PC-9 (cell line): ENCODE measurements around the gene GGT1. TPM values are rescaled to one million over a fixed set of nuclear protein-coding genes. Genes with fewer than 3 reads are reported as not detected.
"Not testable (repeated sequence)": the region's sequence is repeated elsewhere in the genome, so short reads cannot be mapped to it uniquely, and the experiment has no call there.

Source experiments
- Bru-seq: library from RNA; stranded (reverse); fragments of 400-500 nt; gene quantifications from one replicate; lab custom pipeline; 2021; lab: Mats Ljungman, UMichigan
- BruChase-seq, 2 experiments: library from RNA; stranded (reverse); fragments of 400-500 nt; gene quantifications; one replicate each; lab custom pipeline; 2021; lab: Mats Ljungman, UMichigan
- BruUV-seq: library from RNA; stranded (reverse); fragments of 400-500 nt; replicated peaks from 2 replicates; lab custom pipeline; 2021; lab: Mats Ljungman, UMichigan
- CTCF ChIA-PET: fragments of 300-600 bp; sonication (Branson Sonifier 250); formaldehyde crosslinking; loops from one replicate; lab custom pipeline; 2022; ENCODE audit warnings: antibody characterized with exemption; lab: Charles Lee
- POLR2A ChIA-PET: fragments of 300-600 bp; sonication (Branson Sonifier 250); formaldehyde crosslinking; loops from one replicate; lab custom pipeline; 2022; ENCODE audit warnings: antibody characterized with exemption; ENCODE audit not compliant: unreplicated experiment; lab: Charles Lee
- DNase-seq, 2 experiments: peaks; one replicate each; pipeline versions ENCODE4 v3.0.0 to v3.0.0-alpha.2; 2015 to 2022; ENCODE audit warnings: mixed read lengths in 1 of 2
- H2AFZ ChIP-seq: fragments of 200-600 bp; sonication (generic); 2 replicates; pipeline ENCODE4 v1.8.1; 2017; ENCODE audit warnings: antibody characterized with exemption
- H3F3A ChIP-seq: fragments of 200-600 bp; sonication (generic); 2 replicates; pipeline ENCODE4 v1.8.1; 2017; ENCODE audit warnings: antibody characterized with exemption, mild to moderate bottlenecking, low read depth; ENCODE audit not compliant: insufficient read depth
- H3K27ac ChIP-seq: fragments of 200-600 bp; sonication (generic); 2 replicates; pipeline ENCODE4 v1.6.1; 2016; ENCODE audit warnings: mixed run types
- H3K27me3 ChIP-seq: fragments of 200-600 bp; sonication (generic); 2 replicates; pipeline ENCODE4 v1.6.1; 2016; ENCODE audit warnings: low read depth, mixed run types; ENCODE audit not compliant: insufficient read depth
- H3K36me3 ChIP-seq: fragments of 200-600 bp; sonication (generic); 2 replicates; pipeline ENCODE4 v1.6.1; 2016; ENCODE audit warnings: low read depth, mixed run types
- H3K4me1 ChIP-seq: fragments of 200-600 bp; sonication (generic); replicated peaks from 2 replicates; pipeline ENCODE4 v1.6.1; 2016; ENCODE audit warnings: mixed run types; ENCODE audit not compliant: insufficient read depth
- H3K4me2 ChIP-seq: fragments of 200-600 bp; sonication (generic); 2 replicates; pipeline ENCODE4 v1.6.1; 2017; ENCODE audit warnings: mixed run types
- H3K4me3 ChIP-seq: fragments of 200-600 bp; sonication (generic); 2 replicates; pipeline ENCODE4 v1.6.1; 2016; ENCODE audit warnings: mixed run types
- H3K79me2 ChIP-seq: fragments of 200-600 bp; sonication (generic); 2 replicates; pipeline ENCODE4 v1.6.1; 2017; ENCODE audit warnings: low read depth, mixed run types
- H3K9me2 ChIP-seq: fragments of 200-600 bp; sonication (generic); 2 replicates; pipeline ENCODE4 v1.8.1; 2017; ENCODE audit warnings: mild to moderate bottlenecking; ENCODE audit not compliant: insufficient read depth
- H3K9me3 ChIP-seq: fragments of 200-600 bp; sonication (generic); 2 replicates; pipeline ENCODE4 v1.8.1; 2016; ENCODE audit warnings: low read depth; ENCODE audit not compliant: insufficient read depth
- H4K20me1 ChIP-seq: fragments of 200-600 bp; sonication (generic); 2 replicates; pipeline ENCODE4 v1.8.1; 2017; ENCODE audit not compliant: insufficient read depth
- CTCF ChIP-seq: fragments of 200-600 bp; sonication (generic); conservative IDR thresholded peaks from 2 replicates; pipeline ENCODE4 v1.6.1; 2017; ENCODE audit warnings: mixed run types, antibody characterized with exemption, mild to moderate bottlenecking, moderate library complexity
- EZH2 ChIP-seq: fragments of 200-600 bp; sonication (generic); IDR thresholded peaks from 2 replicates; pipeline ENCODE4 v1.8.0; 2017; ENCODE audit warnings: antibody characterized with exemption, low read depth
- intact Hi-C: fragments of 100-400 bp; cut with micrococcal nuclease; formaldehyde crosslinking; loops from one replicate; pipeline ENCODE4 v1.10.0; 2022; ENCODE audit not compliant: unreplicated experiment
- long read RNA-seq: library from polyadenylated mRNA; stranded (forward); transcript quantifications from one replicate; pipeline ENCODE4 v2.0.0, GENCODE V29; 2022
- total RNA-seq: library from RNA; stranded (reverse); gene quantifications from 2 replicates; pipeline ENCODE4 v1.2.3, GENCODE V29; 2021

Gene GGT1
- total RNA-seq: 7.4 and 10.2 TPM in 2 replicates
- percentile 28 among the genes with signal in this experiment for Bru-seq, nascent RNA
- percentile 33 among the genes with signal in this experiment for BruChase-seq, experiment 1, labeled RNA remaining after a 2-hour chase
- percentile 33 among the genes with signal in this experiment for BruChase-seq, experiment 2, labeled RNA remaining after a 6-hour chase
- long read RNA-seq, partial matches to known transcripts: 0 of 6 reads
- long read RNA-seq, other reads (novel, unspliced or antisense): 6 of 6 reads

GRCh38 chr22:24602847-24603769 is at the start of gene GGT1:
Gene GGT1 (plus strand): TSS chr22:24603193. CDS start chr22:24611082, 7,889 bp downstream.
- CTCF ChIA-PET, BruUV-seq, POLR2A ChIA-PET, H3F3A ChIP-seq, H4K20me1 ChIP-seq, intact Hi-C loops, H3K27ac ChIP-seq, DNase-seq, H3K9me2 ChIP-seq, H2AFZ ChIP-seq, H3K79me2 ChIP-seq, H3K9me3 ChIP-seq, H3K27me3 ChIP-seq, H3K4me3 ChIP-seq, H3K36me3 ChIP-seq: not testable (repeated sequence)
- peak within 1 kb of the TSS; percentile 66 for H3K4me2 ChIP-seq
- H3K4me1 ChIP-seq: peaks cover 20% of the 10 kb centered on the region

- Histone ChIP-seq H3K4me1 (peaks cover 20% of the 10 kb centered on the region), H3K79me2 (peaks cover 68% of the 10 kb centered on the region), H3K27me3 (no peaks in the 10 kb centered on the region), H3K36me3 (peaks cover 16% of the 10 kb centered on the region; the same call in 1 of the 2 replicates), H3K4me2 (peak overlapping the region; percentile 87), H3K9me2 (no peaks in the 10 kb centered on the region), H3F3A (0 out of 2 replicates have a peak, but pooled peaks cover 6% of the 10 kb centered on the region), H3K9me3 (no peaks in the 10 kb centered on the region), H4K20me1 (peaks cover 19% of the 10 kb centered on the region), H2AFZ (no peak overlapping the region; the same call in 1 of the 2 replicates), H3K27ac (no peak overlapping the region), H3K4me3 (peak overlapping the region; percentile 87)
- TF ChIP-seq CTCF: no peak
- TF ChIP-seq EZH2: no peak
- DNase-seq: no peak
- intact Hi-C loops: no loop called here
- POLR2A ChIA-PET: interaction anchor here (0.5 kb wide), 1 partner anchor 404 kb away, joined by 30 read pairs; no protein-coding TSS in a partner anchor
- no TSS peak for BruUV-seq
- CTCF ChIA-PET: no interaction called here
Measured at GRCh38 chr22:24553597-24554312, 49.2 kb upstream of the GGT1 start.

GRCh38 chr22:24554313-24555164 is 48.5 kb upstream of the GGT1 start, which contains the start of gene GUCD1:
Gene GUCD1 (minus strand): TSS chr22:24555138. CDS start chr22:24554991, 147 bp downstream.
- H3K4me1 ChIP-seq: peaks cover 20% of the 10 kb centered on the region
- peak within 1 kb of the TSS; percentile 75 for H3K27ac ChIP-seq
- peak in 1 of 2 experiments; percentile 11 for DNase-seq
- ChIA-PET CTCF (interaction anchor here (0.6 kb wide), 1 partner anchor 784 kb away, joined by 7 read pairs; no protein-coding TSS in a partner anchor), POLR2A (interaction anchor here (0.5 kb wide), 1 partner anchor 404 kb away, joined by 30 read pairs; no protein-coding TSS in a partner anchor)
- H3K79me2 ChIP-seq: peaks cover 74% of the 10 kb centered on the region
- no peaks in the 10 kb centered on the region for H3K9me2 ChIP-seq
- H3K4me3 ChIP-seq: peak within 1 kb of the TSS; percentile 100
- peak within 1 kb of the TSS; percentile 98 for H3K4me2 ChIP-seq
- peak within 1 kb of the TSS; percentile 94 for H2AFZ ChIP-seq
- H3K9me3 ChIP-seq: no peaks in the 10 kb centered on the region
- peaks cover 19% of the 10 kb centered on the region; the same call in 1 of the 2 replicates for H3K36me3 ChIP-seq
- intact Hi-C loops: no loop called here
- no peaks in the 10 kb centered on the region for H3K27me3 ChIP-seq
- 0 out of 2 replicates have a peak, but pooled peaks cover 6% of the 10 kb centered on the region for H3F3A ChIP-seq
- peaks cover 27% of the 10 kb centered on the region for H4K20me1 ChIP-seq
- BruUV-seq: TSS peak; percentile 42
- no peak for TF ChIP-seq CTCF
